Endothelial cell (in vitro differentiated cells): ENCODE results near the gene DOCK1. TPM values are rescaled to one million over a fixed set of nuclear protein-coding genes. Genes with fewer than 3 reads are reported as not detected.

ENCODE experiments used
- DNase-seq: peaks from one replicate; pipeline ENCODE4 v3.0.0; 2021; ENCODE audit warnings: low spot score
- H3K27ac Mint-ChIP-seq: one replicate; pipeline ENCODE4 v1.8.0; 2021; ENCODE audit warnings: mixed read lengths, inconsistent platforms; ENCODE audit not compliant: unreplicated experiment
- H3K27me3 Mint-ChIP-seq: one replicate; pipeline ENCODE4 v1.8.0; 2021; ENCODE audit warnings: mild to moderate bottlenecking, moderate library complexity, mixed read lengths, inconsistent platforms; ENCODE audit not compliant: unreplicated experiment
- H3K36me3 Mint-ChIP-seq: one replicate; pipeline ENCODE4 v1.8.0; 2021; ENCODE audit warnings: mild to moderate bottlenecking, low read depth, mixed read lengths, inconsistent platforms; ENCODE audit not compliant: unreplicated experiment
- H3K4me1 Mint-ChIP-seq: one replicate; pipeline ENCODE4 v1.8.0; 2021; ENCODE audit warnings: mild to moderate bottlenecking, mixed read lengths, inconsistent platforms; ENCODE audit not compliant: unreplicated experiment
- H3K4me3 Mint-ChIP-seq: one replicate; pipeline ENCODE4 v1.8.0; 2021; ENCODE audit warnings: mild to moderate bottlenecking, mixed read lengths, inconsistent platforms; ENCODE audit not compliant: unreplicated experiment
- H3K9me3 Mint-ChIP-seq: one replicate; pipeline ENCODE4 v1.8.0; 2021; ENCODE audit warnings: mixed read lengths, inconsistent platforms; ENCODE audit not compliant: unreplicated experiment
- CTCF ChIP-seq: fragments of 200-600 bp; sonication (generic); IDR thresholded peaks from one replicate; pipeline ENCODE4 v1.5.0; 2021; ENCODE audit warnings: antibody characterized with exemption; ENCODE audit not compliant: unreplicated experiment
- total RNA-seq: library from RNA; stranded (reverse); fragmentation: NEBNext Ultra II Directional; extraction: Animal tissue kit (Norgen Biotek cat#: 25700); gene quantifications from one replicate; pipeline ENCODE4 v1.2.1, GENCODE V29; 2021; ENCODE audit not compliant: unreplicated experiment

Gene DOCK1
- total RNA-seq, 1 donor from 2014 or later: 116 TPM

DNA sequence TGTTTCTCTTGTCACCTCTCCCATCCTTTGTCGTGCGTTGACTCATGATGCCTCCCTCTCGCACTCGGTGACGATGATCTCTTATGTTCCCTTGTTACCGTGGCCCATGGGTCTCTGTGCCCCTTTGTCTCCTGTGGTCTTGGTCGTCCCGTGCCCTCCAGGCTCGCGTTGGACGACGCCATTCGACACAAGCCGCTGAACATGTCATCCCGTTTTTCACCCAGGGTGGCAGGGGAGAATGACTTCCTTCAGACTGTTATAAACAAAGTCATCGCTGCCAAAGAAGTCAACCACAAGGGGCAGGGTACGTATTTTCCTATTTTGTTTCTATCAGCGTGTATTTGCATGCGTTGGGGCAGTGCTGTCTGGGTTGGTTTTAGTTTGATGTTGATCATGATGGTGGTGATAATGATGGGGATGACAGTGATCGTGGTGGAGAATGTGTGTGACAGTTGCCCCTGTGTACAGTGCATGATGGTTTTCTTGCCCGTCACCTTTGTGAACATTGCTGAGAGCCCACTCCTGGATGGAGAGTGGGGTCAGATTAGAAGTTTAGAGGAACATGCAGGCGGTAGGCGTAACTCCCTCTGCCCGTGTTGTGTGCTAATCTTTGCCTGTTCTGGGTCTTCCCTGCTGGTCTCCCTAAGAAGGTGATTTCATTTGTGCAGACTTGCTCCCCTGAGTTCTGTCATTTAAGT, 107.0 kb downstream of the DOCK1 start:
- Mint-ChIP-seq H3K36me3 (peaks cover 16% of the 10 kb centered on the region), H3K9me3 (no peaks in the 10 kb centered on the region)
- DNase-seq: no peak

GRCh38 chr10:127012769-127013152, 107.5 kb downstream of the DOCK1 start:
- Mint-ChIP-seq H3K27me3 (no peaks in the 10 kb centered on the region), H3K27ac (no peak overlapping the region), H3K9me3 (no peaks in the 10 kb centered on the region), H3K4me1 (peaks cover 6% of the 10 kb centered on the region), H3K36me3 (peaks cover 11% of the 10 kb centered on the region), H3K4me3 (no peak overlapping the region)
- TF ChIP-seq CTCF: no peak
- DNase-seq: no peak

More for the DNA sequence above, 107.0 kb downstream of the DOCK1 start:
- Mint-ChIP-seq H3K4me1 (peaks cover 6% of the 10 kb centered on the region), H3K27ac (peak overlapping the region; percentile 10), H3K4me3 (peak overlapping the region; percentile 7), H3K27me3 (no peaks in the 10 kb centered on the region)
- TF ChIP-seq CTCF: no peak

GRCh38 chr10:127013211-127013656, 108.0 kb downstream of the DOCK1 start:
- Mint-ChIP-seq H3K36me3 (peaks cover 12% of the 10 kb centered on the region), H3K9me3 (no peaks in the 10 kb centered on the region), H3K4me3 (no peak overlapping the region), H3K4me1 (peaks cover 6% of the 10 kb centered on the region), H3K27ac (no peak overlapping the region), H3K27me3 (peaks cover under 1% of the 10 kb centered on the region)
- no peak for DNase-seq
- no peak for TF ChIP-seq CTCF

- Mint-ChIP-seq H3K4me1 (peaks cover 6% of the 10 kb centered on the region), H3K9me3 (no peaks in the 10 kb centered on the region), H3K36me3 (peaks cover 18% of the 10 kb centered on the region), H3K27me3 (peaks cover 1% of the 10 kb centered on the region), H3K4me3 (no peak overlapping the region), H3K27ac (no peak overlapping the region)
- no peak for TF ChIP-seq CTCF
- no peak for DNase-seq
These were observed 108.7 kb downstream of the DOCK1 start for GRCh38 chr10:127013691-127014473.

- H3K27ac Mint-ChIP-seq: no peak overlapping the region
- peaks cover 1% of the 10 kb centered on the region for H3K27me3 Mint-ChIP-seq
- H3K36me3 Mint-ChIP-seq: peaks cover 23% of the 10 kb centered on the region
- H3K4me3 Mint-ChIP-seq: no peak overlapping the region
- DNase-seq: no peak
- no peak for TF ChIP-seq CTCF
- peaks cover 6% of the 10 kb centered on the region for H3K4me1 Mint-ChIP-seq
- H3K9me3 Mint-ChIP-seq: no peaks in the 10 kb centered on the region
These were observed 109.4 kb downstream of the DOCK1 start for GRCh38 chr10:127014671-127015070.
